Measurements from ENCODE around the gene TCHH.
A peak's percentile ranks its signal among the peaks of the same experiment; 100 is the strongest.
"Not testable (repeated sequence)": the region's sequence is repeated elsewhere in the genome, so short reads cannot be mapped to it uniquely, and the experiment has no call there.

TCHH gene

GRCh38 chr1:152110860-152111514 is 4.3 kb downstream of the TCHH start:
- peak; percentile 11 for DNase-seq (ENCODE audit: low spot score)

DNA sequence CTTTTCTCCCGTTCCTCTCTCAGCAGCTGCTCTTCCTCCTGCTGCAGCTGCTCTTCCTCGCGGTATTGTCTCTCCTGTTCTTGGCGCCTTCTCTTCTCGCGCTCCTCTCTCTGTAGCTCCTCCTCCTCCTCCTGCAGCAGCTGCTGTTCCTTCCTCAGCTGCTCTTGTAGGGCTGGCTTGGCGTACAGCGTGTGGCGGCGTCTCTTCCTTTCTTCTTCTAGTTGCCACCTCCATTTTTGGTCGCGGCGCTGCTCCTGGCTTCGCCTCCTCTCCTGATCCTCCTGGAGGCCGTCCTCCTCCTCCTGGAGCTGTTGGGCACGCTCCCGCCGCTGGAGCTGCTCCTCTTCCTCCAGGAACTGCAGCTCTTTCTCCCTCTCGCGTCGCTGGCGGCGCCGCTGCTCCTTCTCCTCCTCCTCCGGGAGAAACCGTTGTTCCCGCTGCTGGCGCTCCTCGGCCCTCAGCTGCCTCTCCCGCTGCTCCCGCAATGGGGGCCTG is 4.8 kb downstream of the TCHH start:
- DNase-seq (ENCODE audit: low spot score) = peak; percentile 18

DNA sequence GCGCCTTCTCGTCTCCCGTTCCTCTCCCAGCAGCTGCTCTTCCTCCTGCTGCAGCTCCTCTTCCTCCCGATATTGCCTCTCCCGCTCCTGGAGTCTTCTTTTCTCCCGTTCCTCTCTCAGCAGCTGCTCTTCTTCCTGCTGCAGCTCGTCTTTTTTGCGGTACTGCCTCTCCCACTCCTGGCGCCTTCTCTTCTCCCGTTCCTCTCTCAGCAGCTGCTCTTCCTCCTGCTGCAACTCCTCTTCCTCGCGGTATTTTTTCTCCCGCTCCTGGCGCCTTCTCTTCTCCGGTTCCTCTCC is 5.3 kb downstream of the TCHH start:
- no peak for DNase-seq (ENCODE audit: low spot score)

DNA sequence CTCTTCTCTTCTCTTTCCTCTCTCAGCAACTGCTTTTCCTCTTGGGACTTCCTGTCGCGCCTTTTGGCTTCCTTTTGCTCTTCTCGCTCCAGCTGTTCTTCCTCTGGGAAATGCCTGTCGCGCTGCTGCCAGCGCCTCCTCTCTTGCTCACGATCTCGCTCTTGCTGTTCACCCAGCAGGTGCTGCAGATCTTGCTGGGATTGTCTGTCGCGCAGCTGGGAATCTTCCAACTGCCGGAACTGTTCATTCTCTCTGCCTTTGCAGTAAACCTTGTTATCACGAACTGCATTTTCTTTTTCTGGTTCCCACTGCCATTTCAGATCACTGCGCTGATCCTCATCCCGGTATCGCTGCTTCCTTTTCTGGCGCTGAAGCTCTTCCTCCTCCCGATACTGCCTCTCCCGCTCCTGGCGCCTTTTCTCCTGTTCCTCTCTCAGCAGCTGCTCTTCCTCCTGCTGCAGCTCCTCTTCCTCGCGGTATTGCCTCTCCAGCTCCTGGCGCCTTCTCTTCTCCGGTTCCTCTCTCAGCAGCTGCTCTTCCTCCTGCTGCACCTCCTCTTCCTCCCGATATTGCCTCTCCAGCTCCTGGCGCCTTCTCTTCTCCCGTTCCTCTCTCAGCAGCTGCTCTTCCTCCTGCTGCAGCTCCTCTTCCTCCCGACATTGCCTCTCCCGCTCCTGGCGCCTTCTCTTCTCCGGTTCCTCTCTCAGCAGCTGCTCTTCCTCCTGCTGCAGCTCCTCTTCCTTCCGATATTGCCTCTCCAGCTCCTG is 5.8 kb downstream of the TCHH start:
- no peak for DNase-seq (ENCODE audit: low spot score)

DNA sequence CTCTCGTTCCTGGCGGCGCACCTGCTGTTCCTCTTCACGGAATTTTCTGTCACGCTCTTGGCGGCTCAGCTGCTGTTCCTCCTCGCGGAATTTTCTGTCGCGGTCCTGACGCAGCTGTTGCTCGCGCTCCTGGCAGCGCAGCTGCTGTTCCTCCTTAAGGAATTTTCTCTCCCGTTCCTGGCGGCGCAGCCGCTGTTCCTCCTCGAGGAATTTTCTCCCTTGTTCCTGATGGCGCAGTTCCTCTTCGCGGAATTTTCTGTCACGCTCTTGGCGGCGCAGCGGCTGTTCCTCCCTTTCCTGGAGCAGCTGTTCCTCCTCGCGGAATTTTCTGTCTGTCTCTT is 6.4 kb downstream of the TCHH start:
- no peak for DNase-seq (ENCODE audit: low spot score)

DNA sequence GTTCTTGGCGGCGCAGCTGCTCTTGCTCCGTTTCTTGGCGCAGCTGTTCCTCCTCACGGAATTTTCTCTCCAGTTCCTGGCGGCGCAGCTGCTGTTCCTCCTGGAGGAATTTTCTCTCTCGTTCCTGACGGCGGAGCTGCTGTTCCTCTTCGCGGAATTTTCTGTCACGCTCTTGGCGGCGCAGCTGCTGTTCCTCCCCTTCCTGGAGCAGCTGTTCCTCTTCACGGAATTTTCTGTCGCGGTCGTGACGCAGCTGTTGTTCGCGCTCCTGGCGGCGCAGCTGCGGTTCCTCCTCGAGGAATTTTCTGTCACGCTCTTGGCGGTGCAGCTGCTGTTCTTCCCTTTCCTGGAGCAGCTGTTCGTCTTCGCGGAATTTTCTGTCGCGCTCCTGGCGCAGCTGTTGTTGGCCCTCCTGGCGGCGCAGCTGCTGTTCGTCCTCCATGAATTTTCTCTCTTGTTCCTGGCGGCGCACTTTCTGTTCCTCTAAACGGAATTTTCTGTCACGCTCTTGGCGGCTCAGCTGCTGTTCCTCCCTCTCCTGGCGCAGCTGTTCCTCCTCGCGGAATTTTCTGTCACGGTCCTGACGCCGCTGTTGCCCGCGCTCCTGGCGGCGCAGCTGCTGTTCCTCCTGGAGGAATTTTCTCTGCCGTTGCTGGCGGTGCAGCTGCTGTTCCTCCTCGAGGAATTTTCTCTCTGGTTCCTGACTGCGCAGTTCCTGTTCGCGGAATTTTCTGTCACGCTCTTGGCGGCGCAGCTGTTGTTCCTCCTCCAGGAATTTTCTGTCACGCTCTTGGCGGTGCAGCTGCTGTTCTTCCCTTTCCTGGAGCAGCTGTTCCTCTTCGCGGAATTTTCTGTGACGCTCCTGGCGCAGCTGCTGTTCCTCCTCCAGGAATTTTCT is 7.0 kb downstream of the TCHH start:
- peak; percentile 10 for DNase-seq (ENCODE audit: low spot score)

GRCh38 chr1:152107031-152107983 is 7.9 kb downstream of the TCHH start:
- DNase-seq (ENCODE audit: low spot score) = no peak

DNA sequence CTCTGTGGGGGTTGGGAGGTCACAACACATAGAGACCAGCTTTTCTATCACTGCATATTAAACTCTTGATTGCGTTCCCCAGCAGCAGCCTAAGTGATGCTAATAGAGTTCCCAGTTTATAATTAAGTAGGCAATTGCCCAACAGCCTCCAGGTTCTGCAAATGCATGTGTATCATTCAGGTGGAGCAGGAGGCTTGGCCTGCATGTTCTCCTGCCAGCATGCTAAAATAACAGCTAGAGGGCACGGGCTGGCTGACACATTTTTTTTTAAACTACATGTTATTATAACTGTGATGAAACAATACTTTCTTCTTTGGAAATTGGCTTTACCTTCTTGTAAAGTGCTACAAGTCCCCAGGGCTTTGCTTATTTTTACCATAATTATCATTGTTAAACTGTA is 10.4 kb downstream of the TCHH start:
- no peak for DNase-seq (ENCODE audit: low spot score)

- DNase-seq (ENCODE audit: low spot score) = no peak
Observed at GRCh38 chr1:152096931-152097330, 18.3 kb downstream of the TCHH start.

GRCh38 chr1:152089014-152089674 is 26.1 kb downstream of the TCHH start, which contains the start of gene TCHHL1:
TSS of gene TCHHL1 (minus strand) at chr1:152089064. CDS start at chr1:152088143, 921 bp downstream.
- DNase-seq (ENCODE audit: low spot score) = no peak

- DNase-seq (ENCODE audit: low spot score) = no peak
Observed at GRCh38 chr1:152086760-152087159, 28.5 kb downstream of the TCHH start.

- no peak for DNase-seq (ENCODE audit: low spot score)
Observed at GRCh38 chr1:152084853-152085252, 30.4 kb downstream of the TCHH start.

GRCh38 chr1:152081026-152081425 is 34.2 kb downstream of the TCHH start:
- not testable (repeated sequence) for DNase-seq (ENCODE audit: low spot score)

DNA sequence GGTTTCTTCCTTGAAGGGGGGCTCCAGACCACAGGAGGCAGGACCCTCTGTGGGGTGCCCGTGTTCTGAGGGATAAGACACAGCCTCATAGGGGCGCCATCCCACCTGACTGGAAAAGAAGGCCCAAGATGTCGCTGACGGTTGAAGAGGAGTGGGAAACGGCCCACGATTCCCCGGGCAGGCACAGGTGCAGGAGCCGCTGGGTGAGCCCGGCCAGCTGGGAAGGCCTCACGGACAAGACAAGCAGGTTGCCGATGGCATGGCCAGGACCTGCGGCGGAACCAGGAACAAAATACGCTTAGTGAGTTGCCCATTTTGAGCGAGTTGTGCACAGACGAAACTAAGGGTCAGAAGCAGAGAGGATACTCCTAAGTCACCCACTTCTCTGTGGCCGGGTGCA is 34.8 kb downstream of the TCHH start:
- not testable (repeated sequence) for DNase-seq (ENCODE audit: low spot score)

DNA sequence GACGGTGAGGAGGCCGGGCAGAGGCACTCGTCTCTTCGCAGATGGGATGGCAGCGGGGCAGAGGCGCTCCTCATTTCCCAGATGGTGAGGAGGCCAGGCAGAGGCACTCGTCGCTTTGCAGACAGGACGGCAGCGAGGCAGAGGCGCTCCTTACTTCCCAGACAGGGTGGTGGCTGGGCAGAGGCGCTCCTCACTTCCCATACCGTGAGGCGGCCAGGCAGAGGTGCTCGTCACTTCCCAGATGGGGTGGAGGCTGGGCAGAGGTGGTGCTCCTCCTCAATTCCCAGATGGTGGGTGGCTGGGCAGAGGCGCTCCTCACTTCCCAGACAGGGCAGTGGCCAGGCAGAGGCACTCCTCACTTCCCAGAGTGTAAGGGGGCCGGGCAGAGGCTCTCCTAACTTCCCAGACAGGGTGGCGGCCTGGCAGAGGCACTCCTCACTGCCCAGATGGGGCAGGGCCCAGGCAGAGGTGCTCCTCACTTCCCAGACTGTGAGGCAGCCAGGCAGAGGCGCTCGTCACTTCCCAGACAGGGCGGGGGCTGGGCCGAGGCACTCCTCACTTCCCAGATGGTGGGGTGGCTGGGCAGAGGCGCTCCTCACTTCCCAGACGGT is 36.3 kb downstream of the TCHH start:
- no peak for DNase-seq (ENCODE audit: low spot score)

- no peak for DNase-seq (ENCODE audit: low spot score)
Observed at GRCh38 chr1:152072311-152072710, 42.9 kb downstream of the TCHH start.

GRCh38 chr1:152071123-152071522 is 44.1 kb downstream of the TCHH start:
- no peak for DNase-seq (ENCODE audit: low spot score)

- no peak for DNase-seq (ENCODE audit: low spot score)
Observed at GRCh38 chr1:152067929-152068328, 47.3 kb downstream of the TCHH start.

DNA sequence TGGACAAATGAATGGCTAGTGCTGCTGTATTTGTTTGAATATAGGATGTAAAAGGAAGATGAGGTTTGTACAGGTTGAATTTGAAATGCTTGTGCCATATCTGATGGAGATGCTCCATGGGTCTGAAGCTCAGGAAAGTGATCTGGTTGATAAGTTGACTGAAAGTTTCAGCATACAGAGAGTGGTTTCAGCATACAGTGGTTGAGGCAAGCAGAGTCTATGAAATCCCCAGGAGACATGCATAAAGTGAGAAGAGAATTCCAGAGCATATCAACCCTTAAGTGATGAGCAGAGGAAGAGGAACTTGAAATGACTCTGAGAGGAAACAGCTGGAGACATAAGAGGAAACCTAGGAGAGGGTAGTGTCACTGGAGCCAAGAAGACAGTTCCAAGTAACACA is 48.1 kb downstream of the TCHH start:
- no peak for DNase-seq (ENCODE audit: low spot score)

GRCh38 chr1:152061952-152062351 is 53.3 kb downstream of the TCHH start:
- DNase-seq (ENCODE audit: low spot score) = no peak
